ENCODE measurements around the gene KCNQ1OT1.

Gene KCNQ1OT1

DNA sequence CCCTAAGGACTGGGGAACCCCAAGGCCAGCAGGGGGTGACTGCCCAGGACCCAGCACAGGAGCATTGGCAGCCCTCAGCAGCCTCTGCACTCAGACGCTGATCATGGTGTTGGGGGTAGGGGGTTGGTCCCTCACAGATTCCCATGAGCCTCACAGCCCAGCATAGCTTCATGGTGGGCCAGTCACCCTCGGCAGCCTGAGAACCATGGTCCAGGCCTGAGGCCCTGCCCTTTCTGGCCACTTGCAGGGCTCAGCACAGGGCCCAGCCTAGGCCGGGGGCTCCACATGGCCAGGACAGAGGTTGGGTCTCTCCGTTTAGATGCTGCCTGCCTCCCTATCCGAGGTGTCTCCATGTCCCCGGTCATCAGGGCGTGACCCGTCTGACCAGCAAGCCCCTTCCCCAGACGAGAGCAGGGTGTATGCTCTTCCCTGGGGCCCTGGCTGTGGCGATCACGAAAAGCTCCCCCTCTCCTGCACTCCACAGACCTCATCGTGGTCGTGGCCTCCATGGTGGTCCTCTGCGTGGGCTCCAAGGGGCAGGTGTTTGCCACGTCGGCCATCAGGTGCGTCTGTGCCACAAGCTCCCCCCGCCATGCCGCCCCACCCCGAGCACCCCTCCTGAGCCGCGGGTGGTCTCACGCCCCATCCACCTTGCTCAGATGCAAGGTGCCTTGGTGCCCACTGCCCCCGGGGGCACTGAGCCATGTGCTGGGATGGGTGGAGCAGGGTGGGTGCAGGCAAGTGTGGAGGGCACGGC, 128.8 kb downstream of the KCNQ1OT1 start:
- H3K9ac ChIP-seq (ENCODE audit: low read depth, low read length): no peak overlapping the region

DNA sequence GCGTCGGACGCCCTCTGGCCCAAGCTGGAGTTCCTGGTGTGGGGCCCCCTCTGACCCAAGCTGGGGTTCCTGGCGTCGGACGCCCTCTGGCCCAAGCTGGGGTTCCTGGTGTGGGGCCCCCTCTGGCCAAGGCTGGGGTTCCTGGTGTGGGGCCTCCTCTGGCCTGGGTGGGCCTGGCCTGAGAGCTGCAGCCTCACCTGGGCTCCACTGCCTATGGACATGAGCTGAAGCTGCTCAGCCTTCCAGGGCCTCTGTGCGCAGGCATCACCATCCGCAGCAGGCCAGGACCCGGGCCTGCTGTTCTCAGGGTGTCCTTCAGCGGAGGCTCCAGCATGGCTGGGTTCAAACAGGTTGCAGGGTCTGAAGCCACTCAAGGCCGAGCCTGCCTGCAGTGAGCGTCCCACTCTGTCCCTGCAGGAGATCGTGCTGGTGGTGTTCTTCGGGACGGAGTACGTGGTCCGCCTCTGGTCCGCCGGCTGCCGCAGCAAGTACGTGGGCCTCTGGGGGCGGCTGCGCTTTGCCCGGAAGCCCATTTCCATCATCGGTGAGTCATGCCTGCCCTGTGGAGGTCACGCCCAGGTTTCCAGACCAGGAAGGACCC, 129.5 kb downstream of the KCNQ1OT1 start:
- H3K9ac ChIP-seq (ENCODE audit: low read depth, low read length): no peak overlapping the region
- peaks cover 52% of the 10 kb centered on the region for H3K27me3 ChIP-seq (ENCODE audit: insufficient read depth, low read length)
- H3K4me1 ChIP-seq (ENCODE audit: insufficient read depth, low read length): no peaks in the 10 kb centered on the region

More for the DNA sequence above, 128.8 kb downstream of the KCNQ1OT1 start:
- no peaks in the 10 kb centered on the region for H3K9me3 ChIP-seq (ENCODE audit: insufficient read depth, low read depth, low read length)
- H3K4me3 ChIP-seq (ENCODE audit: low read length): no peak overlapping the region
- no peaks in the 10 kb centered on the region for H3K36me3 ChIP-seq (ENCODE audit: insufficient read depth, low read depth, low read length)
- peaks cover 52% of the 10 kb centered on the region for H3K27me3 ChIP-seq (ENCODE audit: insufficient read depth, low read length)
- no peak overlapping the region for H3K27ac ChIP-seq (ENCODE audit: low read length)
- no peaks in the 10 kb centered on the region for H3K4me1 ChIP-seq (ENCODE audit: insufficient read depth, low read length)

DNA sequence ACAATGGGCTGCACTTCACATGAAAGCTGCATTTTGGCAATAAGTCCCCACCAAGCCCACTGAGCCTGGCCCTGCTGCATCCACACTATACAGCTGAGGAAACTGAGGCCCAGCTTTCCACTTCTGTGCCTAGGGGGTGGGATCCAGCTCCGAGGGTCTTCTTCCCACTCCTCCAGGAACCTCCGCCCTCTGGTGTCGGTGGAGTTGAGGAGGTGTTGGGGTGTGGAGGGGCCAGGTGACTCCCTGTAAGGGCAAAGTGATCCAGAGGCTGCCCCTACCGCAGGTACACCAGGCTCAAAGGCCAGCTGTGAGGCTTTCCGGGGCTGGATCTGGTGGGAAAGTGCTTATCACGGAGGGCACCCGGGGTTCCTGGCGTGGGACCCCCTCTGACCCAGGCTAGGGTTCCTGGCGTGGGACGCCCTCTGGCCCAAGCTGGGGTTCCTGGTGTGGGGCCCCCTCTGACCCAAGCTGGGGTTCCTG, 130.0 kb downstream of the KCNQ1OT1 start:
- Histone ChIP-seq H3K9ac (ENCODE audit: low read depth, low read length) (no peak overlapping the region), H3K27me3 (ENCODE audit: insufficient read depth, low read length) (peaks cover 56% of the 10 kb centered on the region), H3K36me3 (ENCODE audit: insufficient read depth, low read depth, low read length) (no peaks in the 10 kb centered on the region), H3K4me3 (ENCODE audit: low read length) (no peak overlapping the region), H3K4me1 (ENCODE audit: insufficient read depth, low read length) (no peaks in the 10 kb centered on the region), H3K27ac (ENCODE audit: low read length) (no peak overlapping the region), H3K9me3 (ENCODE audit: insufficient read depth, low read depth, low read length) (no peaks in the 10 kb centered on the region)

More for the DNA sequence above, 129.5 kb downstream of the KCNQ1OT1 start:
- no peaks in the 10 kb centered on the region for H3K36me3 ChIP-seq (ENCODE audit: insufficient read depth, low read depth, low read length)
- no peaks in the 10 kb centered on the region for H3K9me3 ChIP-seq (ENCODE audit: insufficient read depth, low read depth, low read length)
- no peak overlapping the region for H3K27ac ChIP-seq (ENCODE audit: low read length)
- no peak overlapping the region for H3K4me3 ChIP-seq (ENCODE audit: low read length)

DNA sequence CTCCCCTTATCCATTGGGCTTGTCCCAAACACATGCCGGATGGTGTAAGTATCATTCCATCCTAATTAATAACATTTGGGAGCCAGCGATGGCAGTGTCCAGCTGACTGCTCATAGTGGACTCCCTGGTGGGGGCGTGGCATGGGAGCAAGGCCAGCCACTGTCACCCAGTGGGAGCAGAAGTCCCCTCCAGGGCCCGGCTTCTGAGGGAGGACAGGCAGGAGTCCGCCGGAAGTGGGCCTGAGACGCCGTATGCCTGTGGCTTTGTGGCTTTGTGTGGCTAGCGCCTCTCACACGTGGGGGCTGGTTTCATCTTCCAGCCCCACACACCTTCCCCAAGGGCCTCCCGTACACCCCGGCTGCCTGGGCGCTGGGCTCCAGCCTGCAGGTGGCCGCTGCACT, 130.5 kb downstream of the KCNQ1OT1 start:
- Histone ChIP-seq H3K4me3 (ENCODE audit: low read length) (no peak overlapping the region), H3K27me3 (ENCODE audit: insufficient read depth, low read length) (peaks cover 60% of the 10 kb centered on the region), H3K4me1 (ENCODE audit: insufficient read depth, low read length) (no peaks in the 10 kb centered on the region), H3K9me3 (ENCODE audit: insufficient read depth, low read depth, low read length) (no peaks in the 10 kb centered on the region), H3K27ac (ENCODE audit: low read length) (no peak overlapping the region), H3K36me3 (ENCODE audit: insufficient read depth, low read depth, low read length) (no peaks in the 10 kb centered on the region), H3K9ac (ENCODE audit: low read depth, low read length) (no peak overlapping the region)

DNA sequence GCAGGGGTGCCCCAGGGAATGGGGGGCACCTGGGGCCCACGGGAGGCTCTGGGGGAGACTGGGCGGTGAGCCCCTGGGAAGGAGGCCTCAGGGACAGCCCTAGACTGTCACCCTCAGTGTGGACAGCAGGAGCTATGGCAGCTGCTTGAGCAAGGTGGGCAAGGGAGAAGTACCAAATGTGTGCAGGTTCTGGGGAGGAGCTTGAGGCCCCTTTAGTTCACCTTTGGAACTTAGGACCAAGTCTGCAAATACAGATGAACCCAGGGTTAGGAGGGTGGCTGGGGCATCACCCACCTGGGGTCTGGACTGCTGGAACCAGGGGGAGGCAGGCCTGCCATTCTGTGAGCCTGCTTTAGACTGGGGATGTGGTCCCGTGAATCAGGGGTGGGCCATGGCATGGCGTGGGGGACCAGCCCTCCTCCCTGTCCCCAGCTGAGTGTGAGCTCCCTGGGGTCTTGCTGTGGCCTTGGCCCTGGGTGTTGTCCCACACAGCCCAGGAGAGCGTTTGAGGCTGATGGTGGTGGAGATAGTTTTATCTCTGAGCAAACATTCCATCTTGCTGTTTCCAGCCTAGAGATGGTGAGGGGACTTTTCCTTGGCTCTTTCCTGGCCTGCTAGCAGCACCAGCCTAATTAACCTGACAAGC, 132.6 kb downstream of the KCNQ1OT1 start:
- Histone ChIP-seq H3K27me3 (ENCODE audit: insufficient read depth, low read length) (peaks cover 66% of the 10 kb centered on the region), H3K9ac (ENCODE audit: low read depth, low read length) (no peak overlapping the region), H3K4me1 (ENCODE audit: insufficient read depth, low read length) (no peaks in the 10 kb centered on the region)

DNA sequence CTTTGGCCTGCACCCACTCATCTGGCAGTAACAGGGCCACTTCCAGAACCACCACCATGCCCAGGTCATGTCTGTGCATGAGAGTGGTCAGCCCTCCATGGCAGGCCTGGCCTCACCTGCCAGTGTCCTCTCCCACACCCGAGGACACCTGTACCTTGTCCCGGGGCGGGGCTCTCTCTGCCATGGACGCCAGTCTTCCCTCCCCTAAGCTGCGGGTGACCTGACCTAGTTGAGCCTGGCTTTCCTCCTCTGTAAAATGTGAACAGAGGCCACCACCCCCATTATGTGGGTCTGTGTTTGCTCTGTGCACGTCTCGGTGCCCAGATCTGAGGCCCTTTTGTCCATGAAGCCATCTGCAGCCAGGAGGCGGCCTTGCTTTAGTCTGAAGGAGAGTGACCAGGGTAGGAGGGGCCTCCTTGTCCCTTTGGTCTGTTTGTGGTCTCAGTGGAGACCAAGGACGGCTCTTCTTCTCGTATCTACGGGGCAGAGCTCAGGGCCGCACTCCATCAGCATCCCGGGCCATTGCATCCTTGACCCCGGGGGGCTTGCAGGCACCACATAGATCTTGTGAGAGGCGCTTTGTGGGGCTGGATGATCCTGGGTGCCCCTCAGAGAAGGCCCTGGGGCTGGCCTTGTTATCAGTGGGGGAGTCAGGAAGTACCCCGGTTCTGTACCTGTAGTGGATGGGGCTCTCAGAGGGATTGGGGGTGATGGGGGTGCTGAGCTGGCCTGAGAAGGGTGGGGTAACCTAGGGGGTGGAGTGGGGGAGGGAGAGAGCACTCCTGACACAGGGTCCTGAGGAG, 133.4 kb downstream of the KCNQ1OT1 start:
- Histone ChIP-seq H3K4me3 (ENCODE audit: low read length) (no peak overlapping the region), H3K9ac (ENCODE audit: low read depth, low read length) (no peak overlapping the region), H3K36me3 (ENCODE audit: insufficient read depth, low read depth, low read length) (no peaks in the 10 kb centered on the region), H3K27ac (ENCODE audit: low read length) (no peak overlapping the region), H3K27me3 (ENCODE audit: insufficient read depth, low read length) (peaks cover 63% of the 10 kb centered on the region), H3K4me1 (ENCODE audit: insufficient read depth, low read length) (no peaks in the 10 kb centered on the region), H3K9me3 (ENCODE audit: insufficient read depth, low read depth, low read length) (no peaks in the 10 kb centered on the region)

More for the DNA sequence above, 132.6 kb downstream of the KCNQ1OT1 start:
- Histone ChIP-seq H3K27ac (ENCODE audit: low read length) (no peak overlapping the region), H3K4me3 (ENCODE audit: low read length) (no peak overlapping the region), H3K9me3 (ENCODE audit: insufficient read depth, low read depth, low read length) (no peaks in the 10 kb centered on the region), H3K36me3 (ENCODE audit: insufficient read depth, low read depth, low read length) (no peaks in the 10 kb centered on the region)

DNA sequence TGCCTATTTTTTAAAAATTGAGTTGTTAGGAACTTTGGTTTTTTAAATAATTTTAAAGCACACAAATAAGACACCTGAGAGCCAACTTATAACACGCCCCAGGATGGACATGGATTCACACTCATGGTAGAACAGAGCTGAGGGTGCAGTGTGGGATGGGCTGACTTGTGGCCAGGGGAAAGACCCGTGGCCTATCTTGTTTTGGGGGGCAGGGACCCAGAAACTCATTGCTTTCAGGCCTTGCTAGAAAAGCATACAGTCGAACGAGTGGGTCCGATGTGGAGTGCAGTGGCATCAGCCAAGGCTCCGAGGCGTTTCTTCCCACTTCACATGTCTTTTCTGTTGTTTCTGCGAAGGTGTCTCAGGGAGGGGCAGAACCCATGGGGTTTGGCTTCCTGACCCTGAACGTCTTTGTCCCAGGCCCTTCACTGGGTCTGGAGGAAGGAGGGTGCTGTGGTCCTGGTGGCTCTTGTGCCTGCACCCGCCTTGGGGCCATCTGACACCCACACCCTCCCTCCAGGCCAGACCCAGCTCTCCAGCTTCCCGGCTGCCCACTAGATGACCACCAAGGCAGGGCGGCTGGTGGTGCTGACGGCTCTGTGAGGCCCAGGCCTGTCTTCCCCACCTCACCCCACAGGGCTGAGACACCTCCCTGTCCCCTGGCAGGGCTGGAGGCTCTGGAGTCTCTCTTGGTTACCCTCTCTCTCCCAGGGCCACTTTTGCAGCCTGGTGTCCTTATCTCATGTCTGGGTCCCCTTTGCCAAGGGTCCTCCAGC, 134.2 kb downstream of the KCNQ1OT1 start:
- H3K27me3 ChIP-seq (ENCODE audit: insufficient read depth, low read length): peaks cover 63% of the 10 kb centered on the region
- H3K4me1 ChIP-seq (ENCODE audit: insufficient read depth, low read length): no peaks in the 10 kb centered on the region
- H3K27ac ChIP-seq (ENCODE audit: low read length): no peak overlapping the region
- H3K9me3 ChIP-seq (ENCODE audit: insufficient read depth, low read depth, low read length): no peaks in the 10 kb centered on the region
- H3K36me3 ChIP-seq (ENCODE audit: insufficient read depth, low read depth, low read length): no peaks in the 10 kb centered on the region
- no peak overlapping the region for H3K9ac ChIP-seq (ENCODE audit: low read depth, low read length)
- H3K4me3 ChIP-seq (ENCODE audit: low read length): no peak overlapping the region

DNA sequence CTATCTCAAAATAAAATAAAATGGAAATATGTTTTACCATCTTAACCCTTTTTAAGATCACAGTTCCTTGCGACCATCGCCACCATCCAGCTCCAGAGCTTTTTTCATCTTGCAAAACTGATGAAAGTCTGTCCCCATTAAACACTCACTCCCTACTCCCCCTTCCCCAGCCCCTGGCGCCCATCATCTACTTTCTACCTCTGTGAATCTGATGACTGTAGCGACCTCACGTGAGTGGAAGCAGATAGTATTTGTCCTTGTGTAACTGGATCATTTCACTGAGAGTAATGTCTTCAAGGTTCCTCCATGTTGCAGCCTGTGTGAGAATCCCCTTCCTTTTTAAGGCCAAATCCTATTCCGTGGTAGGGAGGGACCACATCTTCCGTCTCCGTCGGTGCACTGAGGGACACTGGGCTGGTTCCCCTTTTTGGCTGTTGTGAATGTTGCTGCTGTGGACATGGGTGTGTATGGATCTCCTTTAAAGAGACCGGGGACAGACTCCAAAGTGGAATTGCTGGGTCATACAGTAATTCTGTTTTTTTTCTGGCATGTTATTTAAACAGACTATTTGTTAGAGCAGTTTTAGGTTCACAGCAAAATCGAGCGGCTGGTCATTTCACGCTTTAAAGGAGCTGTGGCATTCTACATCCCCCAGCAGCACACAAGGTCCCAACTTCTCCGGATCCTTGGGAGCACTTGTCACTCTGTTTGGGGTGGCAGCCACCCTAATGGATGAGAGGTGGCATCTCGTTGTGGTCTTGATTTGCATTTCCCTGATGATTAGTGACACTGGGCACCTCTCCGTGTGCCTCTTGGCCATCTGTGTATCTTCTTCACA, 135.0 kb downstream of the KCNQ1OT1 start:
- Histone ChIP-seq H3K4me3 (ENCODE audit: low read length) (no peak overlapping the region), H3K27ac (ENCODE audit: low read length) (no peak overlapping the region), H3K27me3 (ENCODE audit: insufficient read depth, low read length) (peaks cover 63% of the 10 kb centered on the region), H3K36me3 (ENCODE audit: insufficient read depth, low read depth, low read length) (no peaks in the 10 kb centered on the region), H3K4me1 (ENCODE audit: insufficient read depth, low read length) (no peaks in the 10 kb centered on the region), H3K9ac (ENCODE audit: low read depth, low read length) (no peak overlapping the region), H3K9me3 (ENCODE audit: insufficient read depth, low read depth, low read length) (no peaks in the 10 kb centered on the region)

DNA sequence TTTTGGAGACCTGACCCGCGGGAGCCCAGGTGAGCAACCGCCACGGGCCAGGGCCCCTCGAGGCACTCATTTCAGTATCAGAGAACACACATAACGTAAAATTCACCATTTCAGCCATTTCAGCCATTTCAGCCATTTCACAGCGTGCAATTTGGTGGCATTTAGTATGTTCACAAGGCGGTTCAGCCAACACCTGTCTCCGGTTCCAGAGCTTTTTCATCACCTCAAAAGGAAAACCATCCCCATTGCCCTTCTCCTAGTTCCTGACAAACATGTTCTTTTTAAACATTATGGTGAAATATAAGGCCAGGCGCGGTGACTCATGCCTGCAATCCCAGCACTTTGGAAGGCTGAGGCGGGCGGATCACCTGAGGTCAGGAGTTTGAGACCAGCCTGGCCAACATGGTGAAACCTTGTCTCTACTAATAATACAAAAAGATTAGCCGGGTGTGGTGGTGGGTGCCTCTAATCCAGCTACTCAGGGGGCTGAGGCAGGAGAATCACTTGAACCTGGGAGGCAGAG, 135.7 kb downstream of the KCNQ1OT1 start:
- Histone ChIP-seq H3K27ac (ENCODE audit: low read length) (no peak overlapping the region), H3K36me3 (ENCODE audit: insufficient read depth, low read depth, low read length) (no peaks in the 10 kb centered on the region), H3K9me3 (ENCODE audit: insufficient read depth, low read depth, low read length) (no peaks in the 10 kb centered on the region), H3K4me3 (ENCODE audit: low read length) (no peak overlapping the region), H3K27me3 (ENCODE audit: insufficient read depth, low read length) (peaks cover 63% of the 10 kb centered on the region), H3K9ac (ENCODE audit: low read depth, low read length) (no peak overlapping the region), H3K4me1 (ENCODE audit: insufficient read depth, low read length) (no peaks in the 10 kb centered on the region)

DNA sequence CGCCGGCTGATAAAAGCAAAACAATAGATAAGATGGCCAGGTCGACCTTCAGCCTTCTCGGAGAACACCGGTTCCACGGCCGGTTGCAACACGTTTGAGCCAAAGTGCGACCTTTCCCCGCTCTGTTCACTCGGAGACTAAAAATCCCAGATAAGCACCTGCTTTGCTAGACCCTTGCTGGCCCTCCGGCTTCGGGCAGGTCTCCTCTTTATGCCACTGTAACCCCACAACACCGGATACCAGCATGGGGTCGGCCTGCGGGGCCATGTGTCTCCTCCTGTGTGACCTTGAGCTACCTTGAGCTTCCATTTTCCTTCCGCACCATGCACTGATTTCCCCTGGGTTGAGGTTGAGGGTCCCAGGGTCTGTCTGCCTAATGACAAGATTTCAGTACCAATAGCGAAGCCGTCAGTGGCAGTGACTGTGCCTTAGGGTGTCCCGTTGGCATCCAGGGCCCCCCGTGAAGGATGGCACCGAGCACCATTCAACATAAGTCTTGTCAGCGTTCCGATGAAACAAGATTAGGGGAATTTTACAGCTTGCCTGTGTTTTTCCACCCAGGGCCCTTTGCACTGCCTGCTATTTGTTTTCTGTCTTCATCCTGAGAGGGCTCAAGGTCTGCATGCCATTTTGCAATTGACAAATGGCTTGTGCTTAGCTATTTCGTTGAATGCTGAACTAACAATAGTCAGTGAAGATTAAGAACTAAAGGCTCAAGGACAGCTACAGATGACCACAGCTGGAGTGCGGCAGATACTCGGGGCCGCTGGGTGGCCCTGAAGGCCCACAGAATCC, 136.4 kb downstream of the KCNQ1OT1 start:
- Histone ChIP-seq H3K9me3 (ENCODE audit: insufficient read depth, low read depth, low read length) (no peaks in the 10 kb centered on the region), H3K27me3 (ENCODE audit: insufficient read depth, low read length) (peaks cover 64% of the 10 kb centered on the region), H3K27ac (ENCODE audit: low read length) (no peak overlapping the region), H3K9ac (ENCODE audit: low read depth, low read length) (no peak overlapping the region), H3K4me1 (ENCODE audit: insufficient read depth, low read length) (no peaks in the 10 kb centered on the region), H3K4me3 (ENCODE audit: low read length) (no peak overlapping the region), H3K36me3 (ENCODE audit: insufficient read depth, low read depth, low read length) (no peaks in the 10 kb centered on the region)
